PC-3 (cell line): ENCODE data around the gene QDPR. TPM values are rescaled to one million over a fixed set of nuclear protein-coding genes. Genes with fewer than 3 reads are reported as not detected.

Source experiments
- ATAC-seq: fragments of 200-7000 bp; cut with Tn5 transposase; 2 replicates; pipeline ENCODE4 v1.9.1; 2020; ENCODE audit warnings: mild to moderate bottlenecking, moderate library complexity
- BruUV-seq: library from RNA; stranded (reverse); fragments of 400-500 nt; replicated peaks from 2 replicates; lab custom pipeline; 2021; lab: Mats Ljungman, UMichigan
- CTCF ChIA-PET: fragments of 300-600 bp; sonication (Branson Sonifier 250); formaldehyde crosslinking; loops from one replicate; lab custom pipeline; 2022; ENCODE audit warnings: antibody characterized with exemption; lab: Charles Lee
- POLR2A ChIA-PET: fragments of 300-600 bp; sonication (Branson Sonifier 250); formaldehyde crosslinking; loops from one replicate; lab custom pipeline; 2022; ENCODE audit warnings: antibody characterized with exemption; ENCODE audit not compliant: unreplicated experiment; lab: Charles Lee
- DNase-seq: peaks from one replicate; pipeline ENCODE4 v3.0.0-alpha.2; 2015
- H2AFZ ChIP-seq: fragments of 300-600 bp; sonication (generic); 2 replicates; pipeline ENCODE4 v1.6.0; 2016; ENCODE audit warnings: antibody characterized with exemption, low read length
- H3F3A ChIP-seq: fragments of 300-600 bp; sonication (generic); one replicate; pipeline ENCODE4 v1.6.0; 2017; ENCODE audit warnings: antibody characterized with exemption, low read length, control low read depth, mild to moderate bottlenecking; ENCODE audit not compliant: unreplicated experiment
- H3K27ac ChIP-seq: fragments of 300-600 bp; sonication (generic); 2 replicates; pipeline ENCODE4 v1.5.1; 2016; ENCODE audit warnings: mild to moderate bottlenecking, low read length
- H3K27me3 ChIP-seq: fragments of 300-600 bp; sonication (generic); 2 replicates; pipeline ENCODE4 v1.6.1; 2016; ENCODE audit warnings: low read length, mixed read lengths
- H3K36me3 ChIP-seq: fragments of 300-600 bp; sonication (generic); 2 replicates; pipeline ENCODE4 v1.6.1; 2016; ENCODE audit warnings: low read depth, mixed run types, low read length, mixed read lengths
- H3K4me1 ChIP-seq: fragments of 300-600 bp; sonication (generic); 2 replicates; pipeline ENCODE4 v1.5.1; 2016; ENCODE audit warnings: low read length; ENCODE audit not compliant: insufficient read depth
- H3K4me2 ChIP-seq: fragments of 300-600 bp; sonication (generic); 2 replicates; pipeline ENCODE4 v1.6.0; 2016; ENCODE audit warnings: low read length
- H3K4me3 ChIP-seq: fragments of 300-600 bp; sonication (generic); 2 replicates; pipeline ENCODE4 v1.5.1; 2016; ENCODE audit warnings: mild to moderate bottlenecking, low read length, mixed read lengths
- H3K79me2 ChIP-seq: fragments of 300-600 bp; sonication (generic); 2 replicates; pipeline ENCODE4 v1.6.1; 2017; ENCODE audit warnings: low read length, mixed read lengths
- H3K9ac ChIP-seq: fragments of 300-600 bp; sonication (generic); 2 replicates; pipeline ENCODE4 v1.6.0; 2016; ENCODE audit warnings: mild to moderate bottlenecking, low read length
- H3K9me2 ChIP-seq: fragments of 300-600 bp; sonication (generic); replicated peaks from 2 replicates; pipeline ENCODE4 v1.6.1; 2016; ENCODE audit warnings: mixed run types, low read length, mixed read lengths
- H3K9me3 ChIP-seq: fragments of 300-600 bp; sonication (generic); 2 replicates; pipeline ENCODE4 v1.6.1; 2016; ENCODE audit warnings: low read length, mixed read lengths
- H4K20me1 ChIP-seq: fragments of 300-600 bp; sonication (generic); 2 replicates; pipeline ENCODE4 v1.6.1; 2016; ENCODE audit warnings: low read length, mixed read lengths
- EZH2 ChIP-seq: fragments of 300-600 bp; sonication (generic); IDR thresholded peaks from one replicate; pipeline ENCODE4 v1.6.1; 2017; ENCODE audit warnings: antibody characterized with exemption, mild to moderate bottlenecking, low read length; ENCODE audit not compliant: unreplicated experiment
- EZH2phosphoT487 ChIP-seq: fragments of 300-600 bp; sonication (generic); IDR thresholded peaks from 2 replicates; pipeline ENCODE4 v1.6.1; 2018; ENCODE audit warnings: mild to moderate bottlenecking, antibody characterized with exemption, low read length, borderline replicate concordance
- intact Hi-C: fragments of 100-400 bp; cut with micrococcal nuclease; formaldehyde crosslinking; loops from 2 replicates; pipeline ENCODE4 v1.9.0; 2023
- total RNA-seq: library from RNA; depleted of rRNA; stranded (reverse); fragments of >200 nt; gene quantifications from 2 replicates; pipeline ENCODE4 v1.2.3, GENCODE V29; 2014
- TF ChIP-seq, protein P1 (sequence below): fragments of 300-600 bp; sonication (generic); conservative IDR thresholded peaks from 2 replicates; pipeline ENCODE4 v1.5.1; 2017; ENCODE audit warnings: antibody characterized with exemption, low read depth, mild to moderate bottlenecking, low read length

Gene QDPR
- total RNA-seq, 1 experiment from 2014 or later = 10.0 TPM

DNA sequence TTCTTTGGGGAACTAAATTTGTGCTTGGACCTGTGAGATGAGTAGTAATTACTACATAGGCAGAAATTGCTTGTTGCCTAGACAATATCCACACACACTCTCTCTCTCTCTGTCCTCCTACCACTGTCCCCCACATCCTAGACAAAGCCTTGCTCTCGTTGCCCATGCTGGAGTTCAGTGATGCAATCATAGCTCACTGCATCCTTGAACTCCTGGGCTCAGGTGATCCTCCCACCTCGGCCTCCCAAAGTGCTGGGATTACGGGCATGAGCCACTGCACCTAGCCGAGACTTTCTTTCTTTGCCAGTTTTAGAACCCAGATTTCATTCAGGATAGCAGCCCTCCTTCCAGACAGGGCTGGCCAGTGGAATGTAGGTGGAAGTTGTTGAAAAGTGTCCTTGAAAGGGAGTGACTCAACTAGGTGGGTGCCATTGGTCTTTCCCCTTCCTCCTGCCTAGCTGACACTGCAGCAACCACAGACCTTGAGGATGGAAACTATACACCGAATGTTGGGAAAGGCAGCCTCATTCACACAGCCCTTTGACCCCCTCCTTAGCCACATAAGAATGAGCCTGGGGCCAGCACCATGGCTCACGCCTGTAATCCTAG is 48.3 kb upstream of the QDPR start:
- Histone ChIP-seq H3K27me3 (no peaks in the 10 kb centered on the region), H3K9me3 (no peaks in the 10 kb centered on the region), H3K4me2 (no peak overlapping the region), H4K20me1 (no peaks in the 10 kb centered on the region), H2AFZ (no peak overlapping the region), H3K79me2 (no peaks in the 10 kb centered on the region), H3K9me2 (no peaks in the 10 kb centered on the region), H3K36me3 (no peaks in the 10 kb centered on the region), H3K4me3 (no peak overlapping the region), H3K4me1 (0 out of 2 replicates have a peak, but pooled peaks cover 7% of the 10 kb centered on the region), H3F3A (no peaks in the 10 kb centered on the region), H3K27ac (no peak overlapping the region), H3K9ac (no peak overlapping the region)
- ATAC-seq (no peak), DNase-seq (no peak)
- POLR2A ChIA-PET = no interaction called here
- TF ChIP-seq, protein P1, sequence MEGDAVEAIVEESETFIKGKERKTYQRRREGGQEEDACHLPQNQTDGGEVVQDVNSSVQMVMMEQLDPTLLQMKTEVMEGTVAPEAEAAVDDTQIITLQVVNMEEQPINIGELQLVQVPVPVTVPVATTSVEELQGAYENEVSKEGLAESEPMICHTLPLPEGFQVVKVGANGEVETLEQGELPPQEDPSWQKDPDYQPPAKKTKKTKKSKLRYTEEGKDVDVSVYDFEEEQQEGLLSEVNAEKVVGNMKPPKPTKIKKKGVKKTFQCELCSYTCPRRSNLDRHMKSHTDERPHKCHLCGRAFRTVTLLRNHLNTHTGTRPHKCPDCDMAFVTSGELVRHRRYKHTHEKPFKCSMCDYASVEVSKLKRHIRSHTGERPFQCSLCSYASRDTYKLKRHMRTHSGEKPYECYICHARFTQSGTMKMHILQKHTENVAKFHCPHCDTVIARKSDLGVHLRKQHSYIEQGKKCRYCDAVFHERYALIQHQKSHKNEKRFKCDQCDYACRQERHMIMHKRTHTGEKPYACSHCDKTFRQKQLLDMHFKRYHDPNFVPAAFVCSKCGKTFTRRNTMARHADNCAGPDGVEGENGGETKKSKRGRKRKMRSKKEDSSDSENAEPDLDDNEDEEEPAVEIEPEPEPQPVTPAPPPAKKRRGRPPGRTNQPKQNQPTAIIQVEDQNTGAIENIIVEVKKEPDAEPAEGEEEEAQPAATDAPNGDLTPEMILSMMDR = no peak
- CTCF ChIA-PET = no interaction called here
- intact Hi-C loops = no loop called here
- BruUV-seq = no TSS peak

DNA sequence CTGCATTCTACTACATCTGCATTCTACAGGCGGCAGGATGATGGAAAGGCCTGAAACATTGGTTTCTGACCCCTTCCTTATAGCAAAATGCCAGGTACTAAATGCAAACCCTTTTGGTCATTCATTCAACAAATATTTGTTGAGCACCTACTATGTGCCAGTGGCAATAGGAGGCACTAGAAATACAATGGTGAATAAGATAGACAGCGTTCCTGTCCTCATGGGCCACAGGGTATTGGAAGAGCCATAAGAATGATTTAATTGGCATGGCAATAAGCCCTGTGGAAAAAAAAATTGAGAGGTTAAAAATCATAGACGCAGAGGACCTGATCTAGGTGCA is 47.8 kb upstream of the QDPR start:
- POLR2A ChIA-PET = no interaction called here
- no peaks in the 10 kb centered on the region for H3K79me2 ChIP-seq
- intact Hi-C loops = no loop called here

DNA sequence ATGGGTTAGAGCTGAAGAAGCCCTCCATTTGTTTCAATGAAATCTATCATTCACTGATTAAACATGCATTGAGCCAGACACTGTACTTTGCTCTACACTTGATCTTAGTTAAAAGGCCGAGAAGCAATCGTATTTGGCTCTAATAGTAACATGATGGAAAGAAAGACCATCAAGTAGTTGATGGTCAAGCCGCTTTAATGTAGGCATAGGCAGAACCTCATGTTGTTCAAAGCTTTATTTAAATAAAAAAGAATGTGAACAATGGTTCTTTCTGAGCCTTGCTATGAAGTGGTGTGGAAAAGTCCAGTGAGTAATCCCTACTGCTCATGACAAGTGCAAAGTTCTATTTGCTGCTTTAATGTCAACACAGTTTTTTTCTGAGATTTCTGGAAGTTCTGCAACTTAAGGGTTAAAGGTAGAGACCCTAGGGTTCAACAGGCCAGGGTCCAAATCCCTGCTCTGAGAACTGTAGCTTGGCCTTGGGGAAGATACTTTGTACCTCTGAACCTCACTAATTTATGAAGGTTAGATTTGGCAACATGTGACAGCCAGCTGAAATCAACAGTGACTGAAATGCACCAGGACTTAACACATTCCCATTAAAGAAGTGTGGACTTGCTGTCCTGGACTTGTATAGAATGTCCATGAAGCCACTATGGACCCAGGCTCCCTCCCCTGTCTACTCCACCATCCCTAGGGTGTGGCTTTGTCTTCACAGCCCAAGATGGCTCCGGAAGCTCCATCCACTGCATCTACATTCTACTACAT is 47.2 kb upstream of the QDPR start:
- Histone ChIP-seq H3K9me2 (no peaks in the 10 kb centered on the region), H4K20me1 (no peaks in the 10 kb centered on the region), H3K27ac (no peak overlapping the region), H3K79me2 (no peaks in the 10 kb centered on the region), H2AFZ (no peak overlapping the region), H3K4me3 (no peak overlapping the region), H3K27me3 (no peaks in the 10 kb centered on the region), H3K9ac (no peak overlapping the region), H3F3A (no peaks in the 10 kb centered on the region), H3K4me2 (no peak overlapping the region), H3K36me3 (no peaks in the 10 kb centered on the region), H3K9me3 (no peaks in the 10 kb centered on the region), H3K4me1 (0 out of 2 replicates have a peak, but pooled peaks cover 7% of the 10 kb centered on the region)
- TF ChIP-seq EZH2 (no peak), EZH2phosphoT487 (no peak)
- TF ChIP-seq, protein P1 = no peak
- DNase-seq = no peak
- ChIA-PET CTCF (no interaction called here), POLR2A (no interaction called here)
- no peak for ATAC-seq
- intact Hi-C loops = no loop called here
- BruUV-seq = no TSS peak

More for the DNA sequence above, 47.8 kb upstream of the QDPR start:
- TF ChIP-seq, protein P1 = no peak
- TF ChIP-seq EZH2 = no peak
- no peak for TF ChIP-seq EZH2phosphoT487
- Histone ChIP-seq H3F3A (no peaks in the 10 kb centered on the region), H2AFZ (no peak overlapping the region), H3K9ac (no peak overlapping the region), H3K9me2 (no peaks in the 10 kb centered on the region), H3K9me3 (no peaks in the 10 kb centered on the region), H3K36me3 (no peaks in the 10 kb centered on the region), H4K20me1 (no peaks in the 10 kb centered on the region), H3K27ac (no peak overlapping the region), H3K4me1 (0 out of 2 replicates have a peak, but pooled peaks cover 7% of the 10 kb centered on the region), H3K4me3 (no peak overlapping the region), H3K4me2 (no peak overlapping the region), H3K27me3 (no peaks in the 10 kb centered on the region)
- DNase-seq (no peak), ATAC-seq (no peak)
- BruUV-seq = no TSS peak
- CTCF ChIA-PET = no interaction called here
